OCI-LY7 (cell line): ENCODE data around the gene SYT14. TPM values are rescaled to one million over a fixed set of nuclear protein-coding genes. Genes with fewer than 3 reads are reported as not detected.

Experiments
- BruUV-seq: library from RNA; stranded (reverse); fragments of 400-500 nt; replicated peaks from 2 replicates; lab custom pipeline; 2021; lab: Mats Ljungman, UMichigan
- CTCF ChIA-PET: fragments of 300-600 bp; sonication (Branson Sonifier 250); formaldehyde crosslinking; loops from one replicate; lab custom pipeline; 2022; ENCODE audit warnings: antibody characterized with exemption; ENCODE audit not compliant: unreplicated experiment; lab: Charles Lee
- POLR2A ChIA-PET: fragments of 300-600 bp; sonication (Branson Sonifier 250); formaldehyde crosslinking; loops from one replicate; lab custom pipeline; 2022; ENCODE audit warnings: antibody characterized with exemption; lab: Charles Lee
- DNase-seq: peaks from one replicate; pipeline ENCODE4 v3.0.0-alpha.2; 2015; ENCODE audit warnings: low spot score
- H2AFZ ChIP-seq: fragments of 200-600 bp; sonication (generic), shearing (Covaris generic); 2 replicates; pipeline ENCODE4 v1.6.1; 2014; ENCODE audit warnings: mild to moderate bottlenecking, antibody characterized with exemption, low read length, moderate library complexity
- H3K27ac ChIP-seq: fragments of 200-600 bp; sonication (generic); 2 replicates; pipeline ENCODE4 v1.5.1; 2014; ENCODE audit warnings: mixed run types, low read depth, mild to moderate bottlenecking, moderate library complexity, low read length, inconsistent platforms; ENCODE audit not compliant: poor library complexity, severe bottlenecking
- H3K36me3 ChIP-seq: fragments of 200-600 bp; sonication (generic); 2 replicates; pipeline ENCODE4 v1.6.1; 2014; ENCODE audit warnings: mild to moderate bottlenecking, antibody characterized with exemption, low read length, moderate library complexity, mixed read lengths; ENCODE audit not compliant: insufficient read depth
- H3K4me1 ChIP-seq: fragments of 200-600 bp; sonication (generic); 2 replicates; pipeline ENCODE4 v1.5.1; 2014; ENCODE audit warnings: mild to moderate bottlenecking, low read length; ENCODE audit not compliant: insufficient read depth, poor library complexity, severe bottlenecking
- H3K4me2 ChIP-seq: fragments of 200-600 bp; sonication (generic); 2 replicates; pipeline ENCODE4 v1.6.1; 2014; ENCODE audit warnings: mild to moderate bottlenecking, low read length
- H3K4me3 ChIP-seq: fragments of 200-600 bp; sonication (generic); 2 replicates; pipeline ENCODE4 v1.5.1; 2014; ENCODE audit warnings: mild to moderate bottlenecking, low read depth, low read length; ENCODE audit not compliant: poor library complexity, severe bottlenecking
- H3K79me2 ChIP-seq: fragments of 200-600 bp; sonication (generic); 2 replicates; pipeline ENCODE4 v1.6.1; 2016; ENCODE audit warnings: low read depth, mild to moderate bottlenecking, low read length, moderate library complexity, mixed read lengths; ENCODE audit not compliant: insufficient read depth
- H3K9me2 ChIP-seq: fragments of 200-600 bp; sonication (generic); 2 replicates; pipeline ENCODE4 v1.6.1; 2016; ENCODE audit warnings: mild to moderate bottlenecking, low read length, mixed read lengths; ENCODE audit not compliant: insufficient read depth
- H3K9me3 ChIP-seq: fragments of 200-600 bp; sonication (generic); 2 replicates; pipeline ENCODE4 v1.6.1; 2014; ENCODE audit warnings: mild to moderate bottlenecking, mixed run types, low read length, mixed read lengths
- H4K20me1 ChIP-seq: fragments of 200-600 bp; sonication (generic); 2 replicates; pipeline ENCODE4 v1.6.1; 2014; ENCODE audit warnings: mild to moderate bottlenecking, antibody characterized with exemption, low read length, moderate library complexity, mixed read lengths; ENCODE audit not compliant: insufficient read depth
- CTCF ChIP-seq: fragments of 200-600 bp; sonication (generic); conservative IDR thresholded peaks from 2 replicates; pipeline ENCODE4 v1.5.1; 2014; ENCODE audit warnings: mild to moderate bottlenecking, antibody characterized with exemption, low read length, moderate library complexity, mixed read lengths
- EZH2phosphoT487 ChIP-seq: fragments of 200-600 bp; sonication (generic); IDR thresholded peaks from 2 replicates; pipeline ENCODE4 v1.6.1; 2018; ENCODE audit warnings: low read depth, borderline replicate concordance, mild to moderate bottlenecking, mixed run types, antibody characterized with exemption, low read length, moderate library complexity, mixed read lengths
- intact Hi-C: fragments of 100-400 bp; cut with micrococcal nuclease; formaldehyde crosslinking; loops from one replicate; pipeline ENCODE4 v1.10.0; 2022; ENCODE audit not compliant: unreplicated experiment
- total RNA-seq, 2 experiments: library from RNA; depleted of rRNA in 1 of 2; stranded (reverse); fragments of >200 nt in 1 of 2; shearing (Covaris generic) in 1 of 2; gene quantifications; 2 replicates each; pipeline ENCODE4 v1.2.3, GENCODE V29; 2014 to 2022

SYT14 gene
- total RNA-seq, 2 experiments from 2014 or later: not detected

- Histone ChIP-seq H3K27ac (no peak overlapping the region), H3K36me3 (no peaks in the 10 kb centered on the region), H3K79me2 (no peaks in the 10 kb centered on the region), H3K4me2 (no peak overlapping the region), H4K20me1 (no peaks in the 10 kb centered on the region), H3K4me3 (no peak overlapping the region), H3K9me2 (no peaks in the 10 kb centered on the region), H3K4me1 (no peaks in the 10 kb centered on the region), H3K9me3 (no peaks in the 10 kb centered on the region), H2AFZ (no peak overlapping the region)
- no TSS peak for BruUV-seq
- TF ChIP-seq CTCF: no peak
- no peak for TF ChIP-seq EZH2phosphoT487
- CTCF ChIA-PET: no interaction called here
- intact Hi-C loops: no loop called here
- POLR2A ChIA-PET: no interaction called here
- no peak for DNase-seq
Measured at GRCh38 chr1:210057593-210057992, 119.6 kb downstream of the SYT14 start.

- H3K27ac ChIP-seq: no peak overlapping the region
- CTCF ChIA-PET: no interaction called here
- TF ChIP-seq CTCF: no peak
- BruUV-seq: no TSS peak
- no peak for DNase-seq
- no peak overlapping the region for H2AFZ ChIP-seq
- intact Hi-C loops: no loop called here
- H4K20me1 ChIP-seq: no peaks in the 10 kb centered on the region
- H3K4me1 ChIP-seq: no peaks in the 10 kb centered on the region
- no peak overlapping the region for H3K4me3 ChIP-seq
- POLR2A ChIA-PET: no interaction called here
- no peaks in the 10 kb centered on the region for H3K36me3 ChIP-seq
- no peaks in the 10 kb centered on the region for H3K79me2 ChIP-seq
- H3K9me3 ChIP-seq: no peaks in the 10 kb centered on the region
- H3K4me2 ChIP-seq: no peak overlapping the region
- no peaks in the 10 kb centered on the region for H3K9me2 ChIP-seq
Measured at GRCh38 chr1:210061992-210062391, 124.0 kb downstream of the SYT14 start.

DNA sequence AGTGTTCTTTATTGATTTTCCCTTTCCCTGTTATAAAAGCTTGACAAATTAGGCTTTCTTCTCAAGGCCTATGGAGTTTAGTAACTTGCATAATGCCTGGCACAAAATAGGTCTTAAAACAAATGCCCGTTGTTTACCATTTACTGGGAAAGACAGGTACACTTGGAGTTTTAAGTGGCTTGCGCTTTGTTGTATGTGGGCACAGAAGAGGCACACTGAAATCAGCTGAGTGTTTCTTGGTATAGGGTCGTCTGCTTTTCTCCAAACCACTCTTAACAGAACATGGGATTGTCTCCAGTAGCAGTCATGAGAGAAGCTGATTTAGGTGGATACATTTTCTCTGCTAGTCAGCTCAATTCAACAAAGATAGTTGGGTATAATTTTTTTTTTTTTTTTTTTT, 132.5 kb downstream of the SYT14 start:
- Histone ChIP-seq H3K27ac (no peak overlapping the region), H2AFZ (no peak overlapping the region), H3K9me2 (no peaks in the 10 kb centered on the region), H4K20me1 (no peaks in the 10 kb centered on the region), H3K4me3 (no peak overlapping the region), H3K9me3 (no peaks in the 10 kb centered on the region), H3K4me1 (no peaks in the 10 kb centered on the region), H3K4me2 (no peak overlapping the region), H3K36me3 (no peaks in the 10 kb centered on the region), H3K79me2 (no peaks in the 10 kb centered on the region)
- ChIA-PET POLR2A (no interaction called here), CTCF (no interaction called here)
- BruUV-seq: no TSS peak
- DNase-seq: no peak
- TF ChIP-seq CTCF (no peak), EZH2phosphoT487 (no peak)
- intact Hi-C loops: no loop called here
